SHP77 (cell line): Measurements from ENCODE around the gene CBY1.

Source experiments
- DNase-seq, 2 experiments: peaks; one replicate each; lab custom pipeline; 2025; lab: John Stamatoyannopoulos, UW

CBY1 gene

GRCh38 chr22:38700789-38701628 lies 44.6 kb downstream of the CBY1 start, which contains the start of gene JOSD1:
TSS of gene JOSD1 (minus strand) at chr22:38700943. CDS start at chr22:38699987, 956 bp downstream.
- DNase-seq, result peak; percentile 80 to 86

DNA sequence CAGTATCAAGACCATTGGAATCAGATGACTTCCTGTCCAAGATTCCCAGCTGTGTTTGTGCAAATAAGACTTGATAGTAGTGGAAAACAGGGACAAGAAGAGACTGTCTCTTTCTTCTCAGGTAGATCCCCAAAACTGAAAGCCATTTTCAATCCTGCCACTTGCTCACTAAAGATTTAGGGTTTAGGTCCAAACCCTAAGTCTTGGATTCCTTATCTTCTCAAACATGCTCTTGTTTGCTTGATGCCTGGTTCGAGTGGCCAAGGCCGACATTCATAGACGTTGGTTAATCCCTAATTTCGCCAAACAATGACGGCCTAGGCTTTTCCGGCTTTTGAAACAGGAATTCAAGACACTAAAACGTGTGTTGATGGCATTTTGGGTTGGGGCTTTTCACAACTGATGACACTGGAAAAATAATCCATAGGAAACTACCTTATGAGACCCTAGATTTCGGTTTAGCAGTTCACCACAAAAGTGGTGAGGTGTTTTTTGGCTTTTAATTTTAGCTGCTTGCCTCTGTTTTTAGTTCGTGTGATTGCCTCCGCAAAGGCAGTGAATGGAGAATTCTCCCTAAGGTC lies 48.3 kb downstream of the CBY1 start:
- DNase-seq, result peak in 1 of 2 experiments; percentile 11

DNA sequence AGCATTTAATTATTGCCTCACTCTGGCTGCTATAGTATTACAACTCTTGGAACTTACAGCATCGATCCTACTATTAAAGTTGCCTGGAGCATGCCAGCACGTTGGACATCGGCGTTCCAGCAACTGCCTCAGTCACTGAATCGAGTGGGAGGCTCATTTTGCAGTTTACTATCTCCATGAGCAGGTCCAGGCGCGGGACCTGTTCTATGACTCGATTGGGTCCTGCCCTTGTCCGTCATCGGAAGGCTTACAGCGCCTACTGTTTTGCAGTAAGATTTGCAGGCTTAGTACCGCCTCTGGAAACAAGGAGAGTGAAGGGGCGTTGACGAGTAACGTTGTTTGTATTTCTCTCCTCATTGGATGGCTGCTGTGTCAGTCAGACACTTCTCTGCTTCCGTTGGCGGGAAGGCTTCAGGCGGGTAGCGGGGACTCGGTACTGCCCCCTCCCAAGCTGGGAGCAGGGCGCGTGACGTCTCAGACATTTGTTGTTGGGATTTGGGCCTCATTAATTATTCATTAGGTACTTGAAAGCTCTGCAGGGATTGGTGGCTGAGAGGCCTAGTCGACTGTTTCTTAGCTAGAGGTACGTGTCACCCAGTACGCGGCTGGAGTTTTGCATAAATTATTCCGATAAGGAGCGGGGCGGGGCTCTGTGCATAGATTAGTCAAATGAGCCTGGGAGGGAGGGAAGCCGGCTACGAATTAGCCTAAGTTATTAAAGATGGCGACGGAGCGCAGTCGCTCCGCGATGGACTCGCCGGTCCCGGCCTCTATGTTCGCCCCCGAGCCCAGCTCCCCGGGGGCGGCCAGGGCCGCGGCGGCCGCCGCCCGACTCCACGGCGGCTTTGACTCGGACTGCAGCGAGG lies 49.0 kb downstream of the CBY1 start, which contains the start of gene GTPBP1:
GTPBP1 (plus strand) TSS at position 710 of the 866 bp plus-strand sequence; CDS start at position 722, 12 bp downstream.
- peak; percentile 100 for DNase-seq

DNA sequence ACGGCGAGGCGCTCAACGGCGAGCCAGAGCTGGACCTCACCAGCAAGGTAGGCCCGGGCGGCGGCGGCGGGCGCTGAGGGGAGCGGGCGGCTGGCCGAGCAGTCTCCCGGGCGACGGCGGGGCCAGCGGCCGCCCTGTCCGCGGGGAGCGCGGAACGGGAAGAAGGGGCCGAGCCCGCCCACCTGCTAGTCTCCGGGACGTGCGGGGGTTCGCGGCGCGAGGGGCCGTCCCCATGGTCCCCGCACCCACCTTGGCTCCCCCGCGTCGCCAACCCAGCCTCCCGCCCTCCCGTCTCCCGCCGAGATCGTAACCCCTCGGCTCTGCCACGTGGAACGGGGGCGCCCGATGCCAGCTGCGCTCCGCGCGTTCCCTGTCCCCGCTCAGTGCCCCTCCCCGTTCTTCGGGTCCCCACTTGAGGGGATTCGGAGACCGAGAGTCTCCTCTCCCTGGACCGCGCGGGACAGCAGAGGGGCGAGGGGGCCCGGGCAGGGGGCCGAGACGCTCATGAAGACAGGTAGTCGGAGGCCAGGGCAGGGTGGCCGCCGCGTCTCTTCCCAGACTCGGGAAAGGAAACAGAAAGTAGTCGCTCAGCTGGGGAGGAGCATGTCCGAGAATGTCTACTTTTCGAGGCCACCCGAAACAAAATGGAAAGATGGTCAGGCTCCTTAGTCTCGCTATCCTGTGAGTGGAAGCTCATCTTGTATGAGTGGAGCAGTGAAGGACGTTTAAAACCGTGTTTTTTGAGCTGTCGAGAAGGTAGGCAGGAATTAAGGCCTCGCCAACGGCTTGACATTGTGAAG lies 49.9 kb downstream of the CBY1 start:
- DNase-seq, result no peak

DNA sequence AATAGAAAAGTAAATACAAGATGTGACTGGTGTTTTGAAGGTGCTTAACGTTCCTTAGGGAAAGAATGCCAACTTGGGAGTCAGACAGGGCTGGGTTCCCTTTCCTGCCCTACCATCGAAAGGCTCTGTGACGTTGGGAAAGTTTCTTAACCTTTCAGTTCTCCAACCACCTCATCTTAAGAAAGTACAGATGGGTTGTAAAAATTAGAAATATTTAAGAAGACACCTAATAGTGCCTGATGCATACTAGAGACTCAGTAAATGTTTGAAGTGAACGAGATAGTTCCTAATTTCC lies 50.4 kb downstream of the CBY1 start:
- no peak for DNase-seq

GRCh38 chr22:38707346-38707745 lies 50.9 kb downstream of the CBY1 start:
- DNase-seq, result no peak

DNA sequence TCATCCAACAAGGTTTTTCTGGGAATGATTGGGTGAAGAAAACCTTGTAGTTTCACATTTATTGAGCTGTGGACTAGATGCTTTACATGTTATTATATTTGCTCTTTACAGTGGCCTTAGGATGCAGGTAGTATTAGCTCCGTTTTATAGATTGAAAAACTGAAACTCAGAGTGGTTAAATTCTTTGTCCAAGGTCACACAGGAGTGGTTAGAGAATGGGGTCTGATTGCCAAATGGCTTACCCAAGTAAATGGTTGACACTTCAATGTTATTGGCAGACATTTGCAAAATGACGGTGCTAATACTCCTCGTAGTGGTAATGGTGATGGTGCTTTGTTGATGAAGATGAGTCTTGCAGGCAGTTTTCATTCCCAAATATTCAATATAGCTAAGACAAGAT lies 51.5 kb downstream of the CBY1 start:
- no peak for DNase-seq

- no peak for DNase-seq
These were observed 52.9 kb downstream of the CBY1 start for GRCh38 chr22:38709306-38709705.

GRCh38 chr22:38710351-38710750 lies 53.9 kb downstream of the CBY1 start:
- DNase-seq, result no peak

GRCh38 chr22:38710866-38711265 lies 54.4 kb downstream of the CBY1 start:
- no peak for DNase-seq

DNA sequence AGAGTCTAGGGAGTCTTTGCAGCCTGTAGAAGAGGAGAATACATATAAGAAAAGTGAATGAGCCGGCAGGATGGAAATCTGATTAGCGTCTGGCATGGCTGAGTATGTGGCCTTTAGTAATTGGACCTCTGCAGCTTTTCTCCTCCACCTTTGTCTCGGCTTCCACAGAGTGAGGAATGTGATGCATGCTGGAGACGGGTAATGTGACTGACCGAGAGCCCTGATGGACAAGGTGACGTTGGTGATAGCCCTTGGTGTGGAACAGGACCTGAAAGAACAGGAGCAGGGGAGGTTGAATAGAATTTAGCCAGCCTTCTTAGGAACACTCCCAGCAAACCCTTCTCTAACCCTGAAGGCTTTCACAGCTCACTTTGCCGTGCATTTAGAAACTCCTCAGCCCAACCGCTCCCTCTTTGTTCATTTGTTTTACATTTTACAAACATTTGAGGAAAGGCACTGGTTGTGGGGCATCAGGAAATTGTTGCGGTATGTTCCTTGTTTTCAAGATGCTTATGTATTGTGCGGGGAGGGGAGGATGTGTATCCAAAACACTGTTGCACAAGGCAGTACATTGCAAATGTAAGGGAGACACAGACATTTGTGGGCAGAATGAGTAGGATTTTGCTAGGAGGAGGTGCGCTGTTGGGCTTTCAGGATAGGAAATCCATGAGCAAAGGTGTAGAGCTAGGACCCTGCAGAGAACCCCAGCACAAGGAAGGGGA lies 56.2 kb downstream of the CBY1 start:
- no peak for DNase-seq

- no peak for DNase-seq
These were observed 57.5 kb downstream of the CBY1 start for GRCh38 chr22:38713921-38714320.

DNA sequence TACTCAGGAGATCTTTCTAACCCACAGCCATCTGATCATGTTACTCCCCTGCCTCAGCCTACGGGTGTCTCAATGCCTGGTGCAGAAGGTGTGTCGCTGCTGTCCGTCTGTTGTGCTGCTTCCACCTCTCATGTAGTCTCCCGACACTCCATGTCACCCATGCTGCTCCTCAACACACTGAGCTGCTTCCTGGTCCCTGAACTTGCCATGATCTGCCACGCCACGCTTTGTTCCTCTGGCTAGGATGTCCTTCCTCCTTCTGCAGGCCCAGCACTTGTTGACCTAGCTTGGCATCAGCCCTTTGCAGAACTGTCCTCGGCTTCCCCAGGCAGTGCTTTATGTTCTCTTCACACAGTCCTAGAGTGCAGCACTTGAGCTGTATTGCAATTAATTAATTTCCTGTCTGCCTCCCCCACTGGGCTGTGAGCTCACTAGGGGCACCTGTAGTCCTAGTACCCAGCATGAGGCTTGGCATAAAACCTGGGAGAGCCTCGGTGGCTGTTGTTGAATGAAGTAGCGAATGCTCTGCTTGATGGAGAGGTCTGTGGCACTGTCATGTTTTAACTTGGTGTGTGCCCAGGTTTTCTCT lies 58.8 kb downstream of the CBY1 start:
- no peak for DNase-seq

- DNase-seq, result no peak
These were observed 59.4 kb downstream of the CBY1 start for GRCh38 chr22:38715852-38716251.

DNA sequence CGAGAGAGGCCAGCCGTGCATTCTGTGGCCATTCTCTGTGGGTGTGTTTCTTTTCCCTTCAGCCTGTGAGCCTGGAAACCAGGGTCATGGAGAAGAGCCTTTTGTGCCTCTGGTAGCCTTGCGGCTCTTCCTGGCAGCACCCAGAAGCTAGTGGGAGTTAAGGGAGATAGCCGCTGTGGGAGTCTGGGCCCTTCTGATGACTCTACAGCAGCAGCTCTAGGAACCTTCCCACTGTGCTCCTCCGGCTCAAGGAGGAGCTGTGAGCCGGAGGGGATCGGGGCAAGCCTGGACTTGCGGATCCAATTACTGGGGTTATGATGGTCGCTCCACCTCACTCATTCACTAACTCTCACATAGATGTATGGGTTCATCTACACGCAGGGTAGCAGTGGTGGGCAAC lies 59.8 kb downstream of the CBY1 start:
- DNase-seq, result no peak

DNA sequence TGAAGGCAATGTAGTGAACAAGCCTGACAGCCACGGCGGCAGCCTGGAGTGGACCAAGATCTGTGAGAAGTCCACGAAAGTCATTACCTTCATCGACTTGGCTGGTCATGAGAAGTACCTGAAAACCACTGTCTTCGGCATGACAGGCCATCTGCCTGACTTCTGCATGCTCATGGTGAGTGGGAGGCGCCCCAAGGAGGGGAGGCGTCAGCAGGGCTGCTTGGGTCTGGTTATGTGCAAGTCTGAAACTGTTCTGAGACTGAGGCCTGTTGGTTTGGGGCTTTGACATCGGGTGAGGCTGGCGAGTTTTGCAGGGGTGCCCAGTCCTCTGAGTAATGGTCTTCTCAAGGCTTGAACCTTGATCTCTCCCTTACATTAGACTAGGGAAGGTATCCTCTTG lies 60.4 kb downstream of the CBY1 start:
- no peak for DNase-seq

- DNase-seq, result no peak
These were observed 60.8 kb downstream of the CBY1 start for GRCh38 chr22:38717244-38717643.

DNA sequence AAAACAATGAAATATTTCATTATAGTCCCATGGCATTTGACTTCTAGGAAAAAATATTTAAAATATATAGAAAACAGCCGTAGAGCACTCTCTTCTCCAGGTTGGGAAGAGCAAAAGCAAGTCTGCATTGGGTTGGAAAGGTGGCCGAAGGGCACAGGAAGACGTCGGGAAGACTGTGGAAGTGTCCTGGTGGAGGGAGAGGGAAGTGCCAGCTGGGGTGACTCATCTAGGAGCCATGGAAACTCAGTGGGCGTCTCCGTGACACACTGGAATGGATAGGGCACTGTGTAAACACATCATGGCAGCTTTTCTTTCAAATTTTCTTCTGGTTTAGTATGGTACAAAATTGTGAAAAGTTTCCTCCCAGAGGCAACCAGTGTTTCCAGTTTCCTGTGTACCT lies 62.0 kb downstream of the CBY1 start:
- peak in 1 of 2 experiments; percentile 47 for DNase-seq

GRCh38 chr22:38719196-38719595 lies 62.8 kb downstream of the CBY1 start:
- no peak for DNase-seq

DNA sequence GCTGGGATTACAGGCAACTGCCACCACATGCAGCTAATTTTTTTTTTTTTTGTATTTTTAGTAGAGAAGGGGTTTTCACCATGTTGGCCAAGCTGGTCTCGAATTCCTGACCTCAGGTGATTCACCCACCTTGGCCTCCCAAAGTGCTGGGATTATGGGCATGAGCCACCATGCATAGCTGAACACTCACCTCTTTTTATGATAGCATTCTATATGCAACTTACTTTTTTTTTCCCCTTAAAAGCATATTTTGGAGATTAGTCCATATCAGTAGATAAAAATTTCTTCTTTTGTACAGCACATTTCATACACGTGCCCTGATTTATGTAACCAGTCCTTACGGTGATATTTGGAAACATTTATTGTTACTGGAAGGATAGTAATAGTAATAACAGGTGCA lies 63.9 kb downstream of the CBY1 start:
- no peak for DNase-seq

DNA sequence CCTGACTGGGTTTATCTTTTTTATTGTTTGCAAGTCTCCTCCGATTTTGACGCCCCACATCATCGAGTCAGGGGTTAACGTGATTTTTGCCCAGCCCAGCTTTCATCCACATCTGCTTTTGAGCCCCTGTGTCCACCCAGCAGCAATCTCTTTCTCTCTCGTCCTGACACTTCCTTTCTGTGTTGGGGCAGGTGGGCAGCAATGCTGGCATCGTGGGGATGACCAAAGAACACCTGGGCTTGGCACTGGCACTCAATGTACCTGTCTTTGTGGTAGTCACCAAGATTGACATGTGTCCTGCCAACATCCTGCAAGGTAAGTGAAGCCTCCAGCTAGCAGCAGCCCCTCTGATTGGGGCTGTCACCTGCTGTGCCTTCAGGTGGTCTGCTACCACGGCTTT lies 65.1 kb downstream of the CBY1 start:
- no peak for DNase-seq
